Omental fat pad (tissue), 4 donors: Measurements from ENCODE around the gene TBC1D24. TPM values are rescaled to one million over a fixed set of nuclear protein-coding genes. Genes with fewer than 3 reads are reported as not detected.
A peak's percentile ranks its signal among the peaks of the same experiment; 100 is the strongest.
"Not testable (repeated sequence)": the region's sequence is repeated elsewhere in the genome, so short reads cannot be mapped to it uniquely, and the experiment has no call there.

Experiments used
- ATAC-seq: fragments of 150-250 bp; one replicate; pipeline ENCODE4 v1.9.1; 2016; ENCODE audit warnings: mild to moderate bottlenecking, moderate library complexity; ENCODE audit not compliant: low FRiP score
- DNase-seq: peaks from one replicate; pipeline ENCODE4 v3.0.0-alpha.2; 2019; ENCODE audit warnings: low spot score
- CTCF ChIP-seq, 3 donors: fragments of 450-650 bp; IDR thresholded peaks; one replicate each; pipeline ENCODE4 v1.5.1; 2016 to 2017; ENCODE audit warnings: antibody characterized with exemption in 3 of 3, mild to moderate bottlenecking in 3 of 3, moderate library complexity in 2 of 3
- total RNA-seq, 4 donors: library from RNA; depleted of rRNA; stranded (reverse); fragments of >200 nt; gene quantifications; one replicate each; pipeline ENCODE4 v1.1.0, GENCODE V29; 2016

The TBC1D24 gene
- total RNA-seq, 4 donors from 2014 or later = 10.4 to 19.4 (median 13.0) TPM

- no peak for TF ChIP-seq CTCF (IDR thresholded peaks at IDR 0.05)
- peak; percentile 91 for ATAC-seq
- DNase-seq = peak; percentile 91
These were observed 57.0 kb downstream of the TBC1D24 start for GRCh38 chr16:2531696-2532493.

- TF ChIP-seq CTCF (IDR thresholded peaks at IDR 0.05) = no peak
- DNase-seq = no peak
- ATAC-seq = peak; percentile 33
These were observed 57.7 kb downstream of the TBC1D24 start for GRCh38 chr16:2532494-2533141.

- not testable (repeated sequence) for DNase-seq, ATAC-seq
These were observed 58.3 kb downstream of the TBC1D24 start for GRCh38 chr16:2533142-2533755.

- DNase-seq (no peak), ATAC-seq (no peak)
- TF ChIP-seq CTCF (IDR thresholded peaks at IDR 0.05) = no peak
These were observed 59.0 kb downstream of the TBC1D24 start for GRCh38 chr16:2533912-2534311.

GRCh38 chr16:2534335-2534734 lies 59.4 kb downstream of the TBC1D24 start:
- DNase-seq, ATAC-seq: not testable (repeated sequence)

- no peak for ATAC-seq
- no peak for DNase-seq
- TF ChIP-seq CTCF (IDR thresholded peaks at IDR 0.05) = no peak
These were observed 60.7 kb downstream of the TBC1D24 start for GRCh38 chr16:2535625-2536013.

- ATAC-seq (peak; percentile 90), DNase-seq (no peak)
- TF ChIP-seq CTCF (IDR thresholded peaks at IDR 0.05) = no peak
These were observed 62.8 kb downstream of the TBC1D24 start, which contains the start of gene PDPK1 for GRCh38 chr16:2537451-2538379. TSS of gene PDPK1 (plus strand) at chr16:2538021. CDS start at chr16:2538113, 92 bp downstream.

GRCh38 chr16:2539192-2539844 lies 64.4 kb downstream of the TBC1D24 start:
- DNase-seq, ATAC-seq: not testable (repeated sequence)

- DNase-seq, ATAC-seq: not testable (repeated sequence)
These were observed 65.0 kb downstream of the TBC1D24 start for GRCh38 chr16:2539845-2540458.

- DNase-seq, ATAC-seq: not testable (repeated sequence)
These were observed 66.0 kb downstream of the TBC1D24 start for GRCh38 chr16:2540912-2541311.

GRCh38 chr16:2541409-2541808 lies 66.5 kb downstream of the TBC1D24 start:
- DNase-seq, ATAC-seq: not testable (repeated sequence)
